Muscle layer of colon (tissue), 2 donors: Measurements from ENCODE around the gene IRF9.

Experiments used
- H3K27ac ChIP-seq: one replicate; pipeline ENCODE4 v1.7.0; 2013; ENCODE audit warnings: low read depth, mild to moderate bottlenecking, low read length, moderate library complexity
- H3K27me3 ChIP-seq, 2 donors: one replicate each; pipeline ENCODE4 v1.7.0; 2013; ENCODE audit warnings: low read length in 2 of 2, mild to moderate bottlenecking in 2 of 2; ENCODE audit not compliant: insufficient read depth in 2 of 2, control insufficient read depth in 1 of 2
- H3K36me3 ChIP-seq: one replicate; pipeline ENCODE4 v1.7.0; 2013; ENCODE audit warnings: mild to moderate bottlenecking, low read length; ENCODE audit not compliant: insufficient read depth
- H3K4me1 ChIP-seq: one replicate; pipeline ENCODE4 v1.7.0; 2013; ENCODE audit warnings: mild to moderate bottlenecking, low read length; ENCODE audit not compliant: insufficient read depth
- H3K4me3 ChIP-seq, 2 donors: one replicate each; pipeline ENCODE4 v1.7.0; 2013; ENCODE audit warnings: low read length in 2 of 2, low read depth in 1 of 2, mild to moderate bottlenecking in 1 of 2, moderate library complexity in 1 of 2
- H3K9ac ChIP-seq: one replicate; pipeline ENCODE4 v1.7.0; 2013; ENCODE audit warnings: low read length
- H3K9me3 ChIP-seq: one replicate; pipeline ENCODE4 v1.7.0; 2013; ENCODE audit warnings: mild to moderate bottlenecking, low read length
- donor health status: abdominal sarcoma.
- donor health status: Adenocarcinoma of cecum.

IRF9 gene

DNA sequence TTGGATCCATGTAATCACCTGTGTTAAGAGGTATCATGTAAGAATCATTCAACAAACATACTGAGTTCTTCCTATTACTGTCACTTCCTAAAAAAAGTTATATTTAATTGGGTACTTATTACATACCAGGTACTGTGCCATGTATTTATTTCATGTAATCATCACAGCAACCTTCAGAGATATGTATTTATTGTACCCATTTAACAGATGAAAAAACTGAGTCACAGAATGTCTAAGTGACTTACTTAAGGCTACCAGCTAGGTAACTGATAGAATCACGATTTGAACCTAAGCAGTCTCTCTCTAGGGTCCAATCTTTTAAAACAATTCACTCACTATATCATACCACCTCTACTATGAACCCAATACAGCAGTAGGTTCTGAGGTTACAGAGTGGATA lies 16.6 kb upstream of the IRF9 start:
- no peak overlapping the region for H3K27ac ChIP-seq
- H3K4me1 ChIP-seq: peaks cover 33% of the 10 kb centered on the region
- no peak overlapping the region for H3K4me3 ChIP-seq
- H3K36me3 ChIP-seq: peaks cover 22% of the 10 kb centered on the region
- H3K9ac ChIP-seq: no peak overlapping the region
- no peaks in the 10 kb centered on the region for H3K27me3 ChIP-seq
- no peaks in the 10 kb centered on the region for H3K9me3 ChIP-seq

DNA sequence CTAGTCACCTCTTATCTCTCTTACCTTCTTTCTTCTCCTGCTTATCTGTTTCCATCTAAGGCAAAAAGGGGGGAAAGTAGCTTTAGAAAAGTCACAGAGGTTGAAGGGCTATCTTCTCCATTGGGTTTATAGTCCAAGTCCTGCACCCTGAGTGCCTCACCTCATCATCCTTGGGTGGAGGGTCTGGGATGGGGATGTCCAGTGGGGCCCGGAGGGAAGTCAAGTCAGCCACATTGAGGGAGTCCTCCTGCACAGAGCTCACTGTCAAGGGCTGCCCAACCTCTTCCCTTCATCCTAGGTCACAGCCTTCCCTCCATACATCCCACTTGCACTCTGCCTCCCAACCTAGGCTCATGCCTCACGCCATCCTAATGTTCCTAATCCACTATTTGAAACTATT lies 15.8 kb upstream of the IRF9 start:
- peak overlapping the region in 1 of 2 donors; percentile 88 for H3K4me3 ChIP-seq
- H3K4me1 ChIP-seq: peaks cover 36% of the 10 kb centered on the region
- H3K27ac ChIP-seq: no peak overlapping the region
- no peaks in the 10 kb centered on the region for H3K9me3 ChIP-seq
- H3K9ac ChIP-seq: no peak overlapping the region
- peaks cover 25% of the 10 kb centered on the region for H3K36me3 ChIP-seq
- H3K27me3 ChIP-seq: no peaks in the 10 kb centered on the region

DNA sequence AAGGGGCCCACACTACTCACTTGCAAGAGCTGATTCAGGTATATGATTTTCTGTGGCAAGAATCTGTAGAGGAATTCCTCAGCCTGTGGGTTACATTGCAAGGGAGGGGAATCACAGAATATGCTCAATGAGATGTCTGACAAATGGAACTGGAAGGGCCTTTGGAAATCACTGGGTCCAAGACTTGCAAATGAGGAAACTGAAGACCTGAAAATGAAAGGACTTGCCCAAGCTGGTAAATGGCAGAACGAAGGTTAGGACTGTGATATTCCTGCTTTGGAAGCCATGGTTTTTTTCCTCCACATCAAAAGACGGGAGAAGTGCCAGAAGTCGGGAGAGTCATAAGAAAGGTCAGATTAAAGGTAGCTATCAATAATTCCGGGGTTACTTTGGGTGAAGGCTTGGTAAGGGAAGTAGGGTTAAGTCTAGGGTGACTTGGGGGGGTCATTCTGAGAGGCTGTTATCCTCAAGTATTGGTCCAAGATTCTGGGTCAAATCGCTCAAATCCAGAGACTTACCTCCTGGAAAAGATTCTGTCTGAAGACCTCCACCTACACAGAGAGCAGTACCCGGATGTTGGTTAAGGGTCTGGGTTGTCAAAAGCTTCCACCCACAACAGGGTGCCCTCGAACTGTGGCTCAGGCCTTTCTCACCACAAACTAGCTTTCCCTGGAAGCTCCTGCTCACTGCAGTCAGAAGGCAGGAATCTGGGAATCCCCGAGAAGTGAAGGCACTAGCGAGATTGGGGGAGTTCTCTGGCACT lies 15.2 kb upstream of the IRF9 start:
- Histone ChIP-seq H3K9me3 (no peaks in the 10 kb centered on the region), H3K36me3 (peaks cover 30% of the 10 kb centered on the region), H3K9ac (peak overlapping the region; percentile 83), H3K4me3 (peak overlapping the region; percentile 14 to 88), H3K27me3 (no peaks in the 10 kb centered on the region), H3K27ac (peak overlapping the region; percentile 99), H3K4me1 (peaks cover 36% of the 10 kb centered on the region)

DNA sequence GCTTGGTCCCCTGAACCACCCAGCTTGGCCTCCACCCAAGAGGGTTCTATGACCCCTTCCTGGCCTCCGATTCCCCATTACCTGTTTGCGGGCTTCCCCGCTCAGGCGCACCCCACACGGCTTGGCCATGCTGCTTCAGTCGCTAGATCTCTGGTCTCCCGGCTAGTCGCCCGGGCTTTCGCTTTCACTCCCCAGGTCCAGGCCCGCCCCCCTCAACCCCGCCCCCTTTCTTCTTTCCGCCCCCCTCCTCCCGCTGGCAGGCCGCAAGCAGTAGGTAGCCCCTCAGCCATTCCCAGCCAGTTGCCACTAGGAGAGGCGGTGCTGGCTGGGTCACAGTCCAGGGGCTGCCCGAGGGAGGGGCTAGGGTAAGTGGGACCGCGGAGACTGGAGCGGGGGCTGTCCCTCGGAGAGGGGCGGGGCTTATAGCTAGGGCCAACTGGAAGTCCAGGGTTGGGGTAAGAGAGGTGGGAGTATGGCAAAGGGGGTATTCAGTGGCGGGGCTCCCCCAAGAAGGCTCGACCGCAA lies 14.6 kb upstream of the IRF9 start, which contains the start of gene PSME2:
PSME2 (minus strand) TSS at position 158 of the 525 bp plus-strand sequence; CDS start at position 129, 29 bp downstream.
- Histone ChIP-seq H3K4me3 (peak within 1 kb of the TSS; percentile 86 to 88), H3K4me1 (peaks cover 36% of the 10 kb centered on the region), H3K27me3 (no peaks in the 10 kb centered on the region), H3K9ac (peak within 1 kb of the TSS; percentile 83), H3K27ac (peak within 1 kb of the TSS; percentile 99), H3K9me3 (no peaks in the 10 kb centered on the region), H3K36me3 (peaks cover 37% of the 10 kb centered on the region)

DNA sequence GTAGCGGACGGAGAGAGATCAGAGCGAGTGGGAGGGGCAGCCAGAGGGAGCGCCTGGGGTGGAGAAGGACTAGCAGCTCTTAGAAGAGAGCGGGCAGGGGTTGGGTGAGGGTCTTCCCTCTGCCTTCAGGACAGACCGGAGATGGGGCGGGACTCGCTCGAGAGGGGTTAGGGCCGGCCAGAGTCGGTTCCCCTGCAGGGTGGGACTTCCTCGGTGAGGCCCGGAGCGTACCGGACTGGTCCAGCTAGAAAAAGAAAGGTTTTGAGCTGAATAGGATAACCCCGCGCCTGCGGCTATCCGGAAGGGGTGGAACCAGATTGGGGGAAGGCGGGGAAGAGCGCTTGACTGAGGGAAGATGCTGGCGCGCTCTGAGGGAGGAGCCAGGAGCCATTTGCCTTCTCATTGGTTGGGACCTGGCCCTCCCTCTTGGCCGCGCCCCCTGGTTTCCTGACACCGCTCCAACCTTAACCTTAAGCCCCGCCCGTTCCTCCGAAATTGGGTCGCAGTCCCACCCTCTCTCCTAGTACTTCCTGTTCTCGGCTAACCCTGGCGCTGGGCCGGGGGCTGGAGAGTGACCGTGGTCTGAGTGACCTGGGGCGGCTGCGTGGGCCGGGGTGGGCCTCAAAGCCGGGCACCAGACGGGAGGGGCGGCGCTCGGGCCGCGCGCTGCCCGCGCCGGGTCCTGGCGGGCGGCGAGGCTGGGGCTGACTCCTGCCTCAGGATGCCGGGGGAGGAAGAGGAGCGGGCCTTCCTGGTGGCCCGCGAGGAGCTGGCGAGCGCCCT lies 13.9 kb upstream of the IRF9 start, which contains the start of gene RNF31:
RNF31 (plus strand) TSS at position 521 of the 783 bp plus-strand sequence; CDS start at position 722, 201 bp downstream.
- Histone ChIP-seq H3K27ac (peak within 1 kb of the TSS; percentile 99), H3K4me3 (peak within 1 kb of the TSS; percentile 86 to 88), H3K4me1 (peaks cover 32% of the 10 kb centered on the region), H3K27me3 (no peaks in the 10 kb centered on the region), H3K9me3 (no peaks in the 10 kb centered on the region), H3K36me3 (peaks cover 43% of the 10 kb centered on the region), H3K9ac (peak within 1 kb of the TSS; percentile 83)

DNA sequence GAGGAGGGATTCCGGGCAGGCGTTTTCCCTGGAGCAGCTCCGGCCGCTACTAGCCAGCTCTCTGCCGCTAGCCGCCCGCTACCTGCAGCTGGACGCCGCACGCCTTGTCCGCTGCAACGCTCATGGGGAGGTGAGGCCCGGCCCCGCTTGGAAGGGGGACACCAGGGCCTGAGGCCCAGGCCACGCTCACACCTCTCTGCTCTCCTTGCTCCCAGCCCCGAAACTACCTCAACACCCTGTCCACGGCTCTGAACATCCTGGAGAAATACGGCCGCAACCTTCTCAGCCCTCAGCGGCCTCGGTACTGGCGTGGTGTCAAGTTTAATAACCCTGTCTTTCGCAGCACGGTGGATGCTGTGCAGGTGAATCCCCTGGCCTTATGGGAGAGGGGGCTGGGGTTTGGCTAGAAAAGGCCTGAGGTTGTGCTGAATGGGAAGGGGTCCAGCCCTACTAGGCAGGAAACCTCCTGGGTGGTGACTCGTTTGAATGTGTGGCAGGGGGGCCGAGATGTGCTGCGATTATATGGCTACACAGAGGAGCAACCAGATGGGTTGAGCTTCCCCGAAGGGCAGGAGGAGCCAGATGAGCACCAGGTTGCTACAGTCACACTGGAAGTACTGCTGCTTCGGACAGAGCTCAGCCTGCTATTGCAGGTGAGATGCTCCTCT lies 13.2 kb upstream of the IRF9 start:
- Histone ChIP-seq H3K9me3 (no peaks in the 10 kb centered on the region), H3K4me1 (peaks cover 30% of the 10 kb centered on the region), H3K27ac (peak overlapping the region; percentile 99), H3K27me3 (no peaks in the 10 kb centered on the region), H3K36me3 (peaks cover 48% of the 10 kb centered on the region), H3K4me3 (peak overlapping the region; percentile 86 to 88), H3K9ac (peak overlapping the region; percentile 72)

DNA sequence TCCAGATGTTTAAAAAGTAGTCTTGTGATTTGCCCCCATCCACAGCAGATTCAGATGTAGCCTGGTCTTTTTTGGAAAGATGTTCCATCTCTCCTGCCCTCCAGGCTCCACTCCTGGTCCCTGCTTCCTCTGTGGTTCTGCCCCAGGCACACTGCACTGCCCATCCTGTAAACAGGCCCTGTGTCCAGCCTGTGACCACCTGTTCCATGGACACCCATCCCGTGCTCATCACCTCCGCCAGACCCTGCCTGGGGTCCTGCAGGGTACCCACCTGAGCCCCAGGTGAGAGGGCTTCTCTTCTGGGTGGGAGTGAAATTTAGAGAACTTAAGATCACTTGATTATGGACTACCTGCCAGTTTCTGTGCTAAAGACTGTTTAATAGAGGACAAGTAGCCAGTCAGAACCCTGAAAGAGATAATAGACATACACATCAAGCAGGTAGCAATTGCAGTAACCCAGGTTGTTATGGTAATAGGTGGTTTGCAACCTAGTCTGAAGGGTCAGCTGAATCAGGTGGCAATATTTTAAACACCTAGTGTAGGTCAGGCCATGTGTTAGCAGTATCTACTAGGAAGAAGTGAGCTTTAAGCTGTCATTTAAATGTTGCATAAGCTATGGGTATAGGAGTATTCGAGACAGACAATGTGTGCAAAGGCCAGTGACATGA lies 11.6 kb upstream of the IRF9 start:
- H3K4me3 ChIP-seq: no peak overlapping the region
- peaks cover 30% of the 10 kb centered on the region for H3K4me1 ChIP-seq
- peaks cover 35% of the 10 kb centered on the region for H3K36me3 ChIP-seq
- H3K9ac ChIP-seq: no peak overlapping the region
- no peaks in the 10 kb centered on the region for H3K9me3 ChIP-seq
- H3K27me3 ChIP-seq: no peaks in the 10 kb centered on the region
- no peak overlapping the region for H3K27ac ChIP-seq

DNA sequence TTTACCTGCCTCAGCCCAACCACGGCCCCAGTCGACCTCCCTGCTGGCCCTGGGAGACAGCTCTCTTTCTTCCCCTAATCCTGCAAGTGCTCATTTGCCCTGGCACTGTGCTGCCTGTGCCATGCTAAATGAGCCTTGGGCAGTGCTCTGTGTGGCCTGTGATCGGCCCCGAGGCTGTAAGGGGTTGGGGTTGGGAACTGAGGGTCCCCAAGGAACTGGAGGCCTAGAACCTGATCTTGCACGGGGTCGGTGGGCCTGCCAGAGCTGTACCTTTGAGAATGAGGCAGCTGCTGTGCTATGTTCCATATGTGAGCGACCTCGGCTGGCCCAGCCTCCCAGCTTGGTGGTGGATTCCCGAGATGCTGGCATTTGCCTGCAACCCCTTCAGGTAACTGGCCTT lies 11.0 kb upstream of the IRF9 start:
- H3K9me3 ChIP-seq: no peaks in the 10 kb centered on the region
- H3K9ac ChIP-seq: no peak overlapping the region
- peaks cover 30% of the 10 kb centered on the region for H3K4me1 ChIP-seq
- no peak overlapping the region for H3K27ac ChIP-seq
- no peak overlapping the region for H3K4me3 ChIP-seq
- H3K36me3 ChIP-seq: peaks cover 41% of the 10 kb centered on the region
- H3K27me3 ChIP-seq: no peaks in the 10 kb centered on the region

DNA sequence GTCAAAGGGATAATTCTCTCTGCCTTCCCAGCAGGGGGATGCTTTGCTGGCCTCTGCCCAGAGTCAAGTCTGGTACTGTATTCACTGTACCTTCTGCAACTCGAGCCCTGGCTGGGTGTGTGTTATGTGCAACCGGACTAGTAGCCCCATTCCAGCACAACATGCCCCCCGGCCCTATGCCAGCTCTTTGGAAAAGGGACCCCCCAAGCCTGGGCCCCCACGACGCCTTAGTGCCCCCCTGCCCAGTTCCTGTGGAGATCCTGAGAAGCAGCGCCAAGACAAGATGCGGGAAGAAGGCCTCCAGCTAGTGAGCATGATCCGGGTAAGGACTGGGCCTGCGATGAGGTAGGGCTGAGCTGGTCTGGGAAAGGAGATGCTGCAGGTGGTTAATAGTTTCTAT lies 10.5 kb upstream of the IRF9 start:
- H3K9me3 ChIP-seq: no peaks in the 10 kb centered on the region
- no peak overlapping the region for H3K9ac ChIP-seq
- no peaks in the 10 kb centered on the region for H3K27me3 ChIP-seq
- no peak overlapping the region for H3K27ac ChIP-seq
- peaks cover 26% of the 10 kb centered on the region for H3K4me1 ChIP-seq
- H3K36me3 ChIP-seq: peaks cover 46% of the 10 kb centered on the region
- H3K4me3 ChIP-seq: no peak overlapping the region

DNA sequence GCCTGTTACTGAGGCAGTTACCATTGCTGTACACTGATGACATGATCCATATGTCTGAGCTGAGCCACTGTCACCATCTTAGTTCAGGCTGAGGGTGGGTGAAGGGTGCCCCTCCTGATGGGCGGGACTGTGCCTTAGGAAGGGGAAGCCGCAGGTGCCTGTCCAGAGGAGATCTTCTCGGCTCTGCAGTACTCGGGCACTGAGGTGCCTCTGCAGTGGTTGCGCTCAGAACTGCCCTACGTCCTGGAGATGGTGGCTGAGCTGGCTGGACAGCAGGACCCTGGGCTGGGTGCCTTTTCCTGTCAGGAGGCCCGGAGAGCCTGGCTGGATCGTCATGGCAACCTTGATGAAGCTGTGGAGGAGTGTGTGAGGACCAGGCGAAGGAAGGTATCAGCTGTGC lies 10.1 kb upstream of the IRF9 start:
- no peaks in the 10 kb centered on the region for H3K9me3 ChIP-seq
- no peak overlapping the region for H3K27ac ChIP-seq
- H3K9ac ChIP-seq: no peak overlapping the region
- H3K36me3 ChIP-seq: peaks cover 50% of the 10 kb centered on the region
- peaks cover 22% of the 10 kb centered on the region for H3K4me1 ChIP-seq
- H3K4me3 ChIP-seq: no peak overlapping the region
- no peaks in the 10 kb centered on the region for H3K27me3 ChIP-seq
